Activated naive CD8-positive, alpha-beta T cell treated with anti-CD3 and anti-CD28 coated beads, Interleukin-2, amount 10 ng/mL, durations not matched to agents 7 days and 5 days (primary cell): ENCODE measurements around the gene LAMA3. TPM values are rescaled to one million over a fixed set of nuclear protein-coding genes. Genes with fewer than 3 reads are reported as not detected.
"Not testable (repeated sequence)": the region's sequence is repeated elsewhere in the genome, so short reads cannot be mapped to it uniquely, and the experiment has no call there.

Source experiments
- ATAC-seq: fragments of 150-1000 bp; cut with Tn5 transposase; one replicate; pipeline ENCODE4 v1.10.0; 2021; ENCODE audit warnings: low read depth, moderate library complexity
- POLR2A ChIA-PET: fragments of 350-600 bp; sonication (Branson Sonifier 250); formaldehyde crosslinking; loops from one replicate; lab custom pipeline; 2021; ENCODE audit warnings: antibody characterized with exemption; lab: Charles Lee
- DNase-seq: peaks from one replicate; pipeline ENCODE4 v3.0.0; 2021
- H3K27ac Mint-ChIP-seq: one replicate; pipeline ENCODE4 v1.8.0; 2022; ENCODE audit warnings: mild to moderate bottlenecking, mixed read lengths
- H3K27me3 Mint-ChIP-seq: one replicate; pipeline ENCODE4 v1.8.0; 2022; ENCODE audit warnings: mild to moderate bottlenecking, moderate library complexity, mixed read lengths
- H3K36me3 Mint-ChIP-seq: one replicate; pipeline ENCODE4 v1.8.0; 2021; ENCODE audit warnings: mild to moderate bottlenecking, mixed read lengths
- H3K4me1 Mint-ChIP-seq: one replicate; pipeline ENCODE4 v1.8.0; 2021; ENCODE audit warnings: mixed read lengths
- H3K4me3 Mint-ChIP-seq: one replicate; pipeline ENCODE4 v1.8.0; 2022; ENCODE audit warnings: mild to moderate bottlenecking, moderate library complexity, mixed read lengths
- H3K9me3 Mint-ChIP-seq: one replicate; pipeline ENCODE4 v1.8.0; 2021; ENCODE audit warnings: mixed read lengths
- total RNA-seq, 2 experiments: library from RNA; stranded (reverse); gene quantifications; one replicate each; pipeline ENCODE4 v1.2.3, GENCODE V29; 2021

LAMA3 gene
- total RNA-seq, 2 experiments from 2014 or later: 0.14 to 0.19 TPM

DNA sequence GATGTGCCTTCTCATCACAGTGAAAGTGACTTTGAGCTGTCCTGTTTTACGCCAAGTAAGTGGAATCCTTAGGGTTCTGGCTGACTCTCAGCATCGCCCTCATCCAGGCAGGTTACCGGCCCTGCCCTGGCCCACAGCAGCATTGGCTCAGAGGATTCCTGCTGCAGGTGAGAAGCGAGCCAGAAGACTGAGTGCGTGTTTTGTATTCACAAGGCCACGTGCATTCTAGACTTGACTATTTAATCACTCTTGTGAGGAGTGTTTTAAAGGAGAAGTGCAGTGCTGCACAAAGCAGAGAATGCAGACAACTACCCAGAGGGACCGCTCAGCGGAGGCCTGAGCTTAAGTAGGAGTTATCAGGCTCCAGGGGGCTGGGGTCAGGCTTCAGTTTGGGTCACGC is 48.3 kb downstream of the LAMA3 start:
- peaks cover 40% of the 10 kb centered on the region for H3K27me3 Mint-ChIP-seq
- POLR2A ChIA-PET: no interaction called here
- DNase-seq (no peak), ATAC-seq (no peak)
- no peaks in the 10 kb centered on the region for H3K36me3 Mint-ChIP-seq
- peak overlapping the region; percentile 40 for H3K4me3 Mint-ChIP-seq
- no peak overlapping the region for H3K27ac Mint-ChIP-seq
- H3K9me3 Mint-ChIP-seq: no peaks in the 10 kb centered on the region
- peaks cover 17% of the 10 kb centered on the region for H3K4me1 Mint-ChIP-seq

DNA sequence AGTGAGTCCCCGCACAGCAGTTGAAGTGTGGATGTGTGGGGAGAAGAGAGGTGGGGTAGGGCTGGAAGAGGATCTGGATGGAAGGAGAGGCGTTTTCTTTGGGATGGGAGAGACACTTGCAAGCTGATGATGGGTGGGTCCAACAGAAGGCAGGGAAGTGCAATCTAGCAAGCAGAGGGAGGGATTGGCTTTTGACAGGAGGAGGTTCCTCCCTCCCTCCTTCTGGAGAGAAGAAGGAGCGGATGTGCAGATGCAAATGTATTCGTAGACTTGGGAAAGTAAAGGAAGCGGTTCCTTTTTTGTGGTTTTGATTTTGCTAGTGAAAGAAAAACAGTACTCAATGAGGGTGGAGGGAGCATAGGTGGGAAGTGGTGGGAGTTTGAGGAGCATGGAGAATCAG is 48.9 kb downstream of the LAMA3 start:
- peaks cover 17% of the 10 kb centered on the region for H3K4me1 Mint-ChIP-seq
- peak overlapping the region; percentile 40 for H3K4me3 Mint-ChIP-seq
- no peak for ATAC-seq
- peaks cover 37% of the 10 kb centered on the region for H3K27me3 Mint-ChIP-seq
- H3K27ac Mint-ChIP-seq: no peak overlapping the region
- no peak for DNase-seq
- no peaks in the 10 kb centered on the region for H3K36me3 Mint-ChIP-seq
- H3K9me3 Mint-ChIP-seq: no peaks in the 10 kb centered on the region
- POLR2A ChIA-PET: no interaction called here

DNA sequence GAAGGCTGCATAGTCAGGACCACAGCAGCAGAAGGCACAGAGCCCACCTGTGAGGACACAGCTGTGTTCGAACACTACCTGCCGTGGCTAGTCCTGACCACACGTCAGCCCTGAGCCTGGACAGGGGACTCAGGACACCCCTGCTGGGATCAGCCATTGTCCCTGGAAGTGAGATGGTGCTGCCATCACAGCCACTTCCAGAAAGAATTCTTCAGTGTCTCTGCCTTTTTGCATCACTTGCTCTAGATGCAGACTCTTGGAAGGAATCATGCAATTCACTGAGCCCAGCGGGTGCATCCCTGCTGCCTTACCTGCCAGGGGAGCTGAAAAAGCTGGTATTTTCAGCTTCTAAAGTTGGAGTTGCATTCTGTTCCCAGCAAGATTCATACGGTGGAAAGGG is 49.3 kb downstream of the LAMA3 start:
- no peaks in the 10 kb centered on the region for H3K36me3 Mint-ChIP-seq
- H3K4me3 Mint-ChIP-seq: peak overlapping the region; percentile 40
- POLR2A ChIA-PET: no interaction called here
- no peak for DNase-seq
- peaks cover 40% of the 10 kb centered on the region for H3K27me3 Mint-ChIP-seq
- ATAC-seq: no peak
- no peaks in the 10 kb centered on the region for H3K9me3 Mint-ChIP-seq
- peaks cover 17% of the 10 kb centered on the region for H3K4me1 Mint-ChIP-seq
- H3K27ac Mint-ChIP-seq: no peak overlapping the region

DNA sequence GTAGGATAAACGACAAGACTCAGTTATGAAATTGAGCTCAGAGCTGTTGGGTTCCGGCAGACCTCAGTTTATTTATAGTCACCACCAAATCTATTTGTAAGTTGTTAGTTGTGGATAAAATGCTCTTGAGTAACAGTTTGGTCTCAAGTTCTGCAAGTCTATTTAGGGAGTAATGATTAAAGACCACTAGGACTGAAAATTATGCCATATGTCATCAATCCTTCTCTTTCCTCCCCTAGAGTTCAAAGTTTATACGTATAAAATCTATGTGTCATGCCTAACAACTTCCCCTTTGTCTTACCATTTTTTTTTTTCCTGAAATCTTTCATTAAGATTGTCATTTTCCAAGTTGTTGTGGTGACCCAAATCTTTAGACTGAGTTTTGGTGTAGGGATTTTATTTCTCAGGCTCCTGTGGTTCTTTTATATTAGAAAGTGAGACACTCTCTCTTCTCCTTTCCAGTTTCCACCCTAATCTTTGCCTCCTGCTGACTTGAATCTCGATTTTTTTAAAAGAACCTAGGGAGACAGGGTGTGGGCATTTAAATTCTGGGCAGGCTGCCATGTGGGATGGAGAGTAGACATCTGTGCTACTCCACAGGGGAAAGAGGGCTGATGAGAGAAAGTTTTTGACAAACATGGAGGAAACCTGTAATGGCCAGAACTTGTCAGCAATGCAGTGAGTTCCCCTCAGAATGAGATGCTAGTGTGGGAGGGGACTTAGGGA is 51.0 kb downstream of the LAMA3 start:
- H3K27ac Mint-ChIP-seq: no peak overlapping the region
- H3K36me3 Mint-ChIP-seq: no peaks in the 10 kb centered on the region
- ATAC-seq (no peak), DNase-seq (no peak)
- peaks cover 48% of the 10 kb centered on the region for H3K27me3 Mint-ChIP-seq
- no peak overlapping the region for H3K4me3 Mint-ChIP-seq
- peaks cover 16% of the 10 kb centered on the region for H3K4me1 Mint-ChIP-seq
- POLR2A ChIA-PET: no interaction called here
- H3K9me3 Mint-ChIP-seq: no peaks in the 10 kb centered on the region

DNA sequence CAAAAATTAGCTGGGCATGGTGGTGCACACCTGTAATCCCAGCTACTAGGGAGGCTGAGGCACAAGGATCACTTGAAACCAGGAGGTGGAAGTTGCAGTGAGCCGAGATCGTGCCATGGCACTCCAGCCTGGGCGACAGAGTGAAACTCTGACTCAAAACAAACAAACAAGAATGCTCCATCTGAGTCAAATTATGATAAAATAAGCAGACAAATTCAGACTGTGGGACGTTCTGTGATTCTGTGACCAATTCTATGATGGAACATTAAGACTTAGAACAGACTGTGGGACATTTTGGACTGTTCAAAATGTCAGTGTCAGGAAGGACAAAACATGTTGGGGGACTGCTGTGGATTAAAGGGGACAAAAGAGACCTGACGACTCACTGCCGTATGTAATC is 52.7 kb downstream of the LAMA3 start:
- H3K27ac Mint-ChIP-seq, ATAC-seq, DNase-seq, POLR2A ChIA-PET, H3K36me3 Mint-ChIP-seq, H3K4me3 Mint-ChIP-seq, H3K9me3 Mint-ChIP-seq: not testable (repeated sequence)
- peaks cover 13% of the 10 kb centered on the region for H3K4me1 Mint-ChIP-seq
- peaks cover 52% of the 10 kb centered on the region for H3K27me3 Mint-ChIP-seq

DNA sequence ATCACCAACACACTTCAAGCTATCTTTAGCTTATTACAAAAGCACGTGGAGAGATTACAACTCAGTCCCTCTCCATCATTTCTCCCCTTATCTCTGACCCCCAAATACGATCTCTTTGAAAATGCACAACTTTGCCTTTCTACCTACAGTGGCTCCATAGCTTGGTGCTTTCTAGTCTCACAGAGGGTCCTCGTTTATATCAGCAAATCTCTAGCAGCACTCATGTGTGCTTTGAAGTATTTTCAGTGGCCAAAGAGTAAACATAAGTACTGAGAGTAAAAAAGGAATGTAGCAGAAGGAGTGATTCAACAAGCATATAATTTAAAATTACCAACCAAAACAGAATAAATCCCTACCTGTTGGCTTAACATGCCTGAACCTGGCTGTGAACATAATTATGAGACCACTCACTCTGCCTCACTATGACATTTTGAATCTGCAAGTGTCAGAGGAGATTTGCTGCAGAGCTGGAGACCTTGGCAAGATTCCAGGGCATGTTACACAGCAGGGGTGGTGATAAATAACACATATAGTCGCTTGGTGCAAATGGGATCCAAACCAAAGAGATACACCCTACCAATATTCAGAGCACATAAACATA is 54.6 kb downstream of the LAMA3 start:
- Mint-ChIP-seq H3K36me3 (no peaks in the 10 kb centered on the region), H3K27ac (no peak overlapping the region), H3K9me3 (no peaks in the 10 kb centered on the region), H3K27me3 (peaks cover 45% of the 10 kb centered on the region), H3K4me1 (no peaks in the 10 kb centered on the region), H3K4me3 (no peak overlapping the region)
- no peak for ATAC-seq
- POLR2A ChIA-PET: no interaction called here
- DNase-seq: no peak

DNA sequence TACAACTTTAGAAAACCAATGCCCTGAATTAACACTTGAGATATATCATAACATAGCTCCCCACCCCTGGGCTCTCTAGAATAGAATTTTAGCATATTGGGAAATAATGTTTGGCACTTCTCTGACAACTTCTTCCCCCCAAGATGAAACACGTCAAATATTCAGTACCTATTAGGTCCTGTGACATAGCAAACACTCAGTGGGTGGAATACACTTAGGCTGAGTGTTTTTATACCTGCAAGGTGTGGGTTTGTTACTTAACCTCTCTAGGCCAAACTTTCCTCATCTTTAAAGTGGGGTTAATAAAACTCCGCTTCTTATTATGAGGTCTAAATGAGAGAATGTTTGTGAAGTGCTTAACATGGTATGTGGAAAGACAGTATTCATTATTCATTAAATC is 56.1 kb downstream of the LAMA3 start:
- Mint-ChIP-seq H3K9me3 (no peaks in the 10 kb centered on the region), H3K4me1 (no peaks in the 10 kb centered on the region), H3K27me3 (peaks cover 33% of the 10 kb centered on the region), H3K36me3 (no peaks in the 10 kb centered on the region), H3K4me3 (no peak overlapping the region), H3K27ac (no peak overlapping the region)
- no peak for ATAC-seq
- no peak for DNase-seq
- POLR2A ChIA-PET: no interaction called here

DNA sequence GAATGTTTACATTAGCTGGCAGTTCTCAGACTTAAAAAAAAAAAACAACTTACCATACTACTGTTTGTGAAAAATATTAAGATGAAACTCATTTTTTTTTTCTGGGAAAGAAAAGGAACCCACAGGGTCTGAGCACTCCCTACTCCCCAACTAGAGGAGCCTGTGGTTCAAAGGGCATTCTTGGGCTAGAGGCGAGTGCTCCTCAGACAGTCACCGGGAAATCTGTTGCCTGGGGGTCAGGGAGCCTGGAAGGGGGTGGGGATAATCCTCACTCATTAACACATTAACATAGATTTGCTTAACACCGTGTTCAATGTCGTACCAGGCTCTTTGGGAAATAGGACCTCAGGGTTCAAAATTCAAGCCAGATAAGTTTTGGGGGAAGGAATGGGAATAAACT is 57.6 kb downstream of the LAMA3 start:
- POLR2A ChIA-PET: no interaction called here
- H3K4me1 Mint-ChIP-seq: no peaks in the 10 kb centered on the region
- H3K9me3 Mint-ChIP-seq: no peaks in the 10 kb centered on the region
- no peak overlapping the region for H3K4me3 Mint-ChIP-seq
- no peak overlapping the region for H3K27ac Mint-ChIP-seq
- DNase-seq (no peak), ATAC-seq (no peak)
- H3K27me3 Mint-ChIP-seq: peaks cover 40% of the 10 kb centered on the region
- no peaks in the 10 kb centered on the region for H3K36me3 Mint-ChIP-seq

DNA sequence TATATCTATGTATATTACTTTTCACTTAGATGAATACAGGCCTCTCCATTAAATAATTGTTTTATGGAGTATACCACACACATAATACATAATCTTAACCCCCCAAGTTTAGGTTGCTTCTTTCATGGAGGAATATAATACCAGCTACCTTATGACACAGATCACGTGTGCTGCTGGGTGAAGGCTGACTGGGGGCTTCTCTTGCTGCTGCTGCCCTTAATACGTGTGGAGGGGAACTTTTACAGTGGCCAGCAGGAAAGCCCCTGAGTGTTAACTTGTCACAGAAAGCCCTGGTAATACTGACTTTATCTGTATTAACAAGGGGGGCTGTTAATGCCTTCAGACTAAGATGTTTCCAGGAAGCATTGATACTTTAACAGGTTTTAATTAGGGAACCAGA is 63.1 kb downstream of the LAMA3 start:
- Mint-ChIP-seq H3K27ac (no peak overlapping the region), H3K4me3 (no peak overlapping the region), H3K36me3 (no peaks in the 10 kb centered on the region), H3K9me3 (peaks cover 2% of the 10 kb centered on the region), H3K4me1 (no peaks in the 10 kb centered on the region), H3K27me3 (peaks cover 18% of the 10 kb centered on the region)
- ATAC-seq: no peak
- POLR2A ChIA-PET: no interaction called here
- DNase-seq: no peak

DNA sequence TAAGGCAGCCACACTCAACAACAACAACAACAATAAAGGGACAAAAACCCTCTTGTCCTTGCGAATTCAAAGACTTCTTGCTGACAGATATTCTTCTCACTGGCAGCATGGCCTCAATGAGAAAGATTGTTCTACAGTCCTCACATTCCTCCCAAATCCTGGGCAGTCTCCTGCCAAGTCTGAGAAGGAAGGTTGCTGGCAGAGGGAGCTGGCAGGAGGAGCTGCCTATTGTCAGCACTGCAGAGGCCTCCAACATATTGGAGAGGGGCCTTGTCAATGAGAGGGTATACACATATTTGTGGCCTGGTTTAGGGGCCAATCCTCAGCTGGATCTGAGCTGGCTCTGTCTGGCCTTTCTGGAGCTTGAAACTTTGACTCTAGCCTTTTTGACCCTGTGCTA is 63.5 kb downstream of the LAMA3 start:
- DNase-seq (no peak), ATAC-seq (no peak)
- H3K27me3 Mint-ChIP-seq: peaks cover 18% of the 10 kb centered on the region
- H3K27ac Mint-ChIP-seq: no peak overlapping the region
- no peaks in the 10 kb centered on the region for H3K36me3 Mint-ChIP-seq
- POLR2A ChIA-PET: no interaction called here
- no peaks in the 10 kb centered on the region for H3K4me1 Mint-ChIP-seq
- H3K9me3 Mint-ChIP-seq: peaks cover 2% of the 10 kb centered on the region
- H3K4me3 Mint-ChIP-seq: no peak overlapping the region

DNA sequence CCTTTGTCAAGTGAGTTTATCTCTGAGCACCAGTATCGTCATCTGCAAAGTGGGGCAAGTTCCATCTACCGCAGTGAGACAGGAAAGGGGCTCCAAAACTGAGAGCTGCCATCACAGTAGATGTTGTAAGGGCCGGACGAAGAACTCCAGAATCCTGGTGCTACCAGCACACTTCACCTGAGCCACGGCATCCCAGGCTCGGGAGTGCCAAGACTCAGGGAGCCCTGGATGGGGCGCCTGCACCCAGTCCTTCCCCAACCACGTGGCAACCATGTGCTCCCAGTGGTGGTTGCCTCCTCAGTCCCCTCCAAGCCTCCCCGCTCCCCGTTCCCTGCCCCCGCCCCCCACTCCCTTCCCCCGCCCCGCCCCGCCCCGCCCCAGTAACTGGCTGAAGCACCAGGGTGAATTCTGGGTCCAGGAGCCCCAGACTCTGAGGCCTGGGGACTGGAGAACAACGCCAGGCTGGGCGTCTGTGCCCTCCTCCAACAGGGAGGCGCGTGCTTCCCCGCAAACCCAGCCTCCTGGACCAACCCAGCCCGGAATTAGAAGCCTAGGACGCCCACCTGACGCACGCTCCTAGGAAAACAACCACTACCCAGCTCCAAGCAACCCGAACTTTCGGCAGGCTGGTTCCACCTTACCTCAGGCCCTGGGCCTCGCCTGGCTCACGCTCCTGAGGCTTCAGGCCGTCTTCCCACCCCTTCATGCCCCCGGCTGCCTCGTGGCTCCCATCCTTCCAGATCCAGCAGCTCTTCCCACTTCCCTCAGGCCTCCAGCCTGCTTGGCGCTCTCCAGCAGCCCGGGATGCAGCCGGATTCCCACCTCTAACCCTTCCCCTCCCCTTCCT is 67.6 kb downstream of the LAMA3 start:
- Mint-ChIP-seq H3K27ac (no peak overlapping the region), H3K4me3 (no peak overlapping the region), H3K9me3 (peaks cover 2% of the 10 kb centered on the region), H3K4me1 (no peaks in the 10 kb centered on the region), H3K27me3 (peaks cover 3% of the 10 kb centered on the region), H3K36me3 (no peaks in the 10 kb centered on the region)
- POLR2A ChIA-PET: no interaction called here
- ATAC-seq (no peak), DNase-seq (no peak)

DNA sequence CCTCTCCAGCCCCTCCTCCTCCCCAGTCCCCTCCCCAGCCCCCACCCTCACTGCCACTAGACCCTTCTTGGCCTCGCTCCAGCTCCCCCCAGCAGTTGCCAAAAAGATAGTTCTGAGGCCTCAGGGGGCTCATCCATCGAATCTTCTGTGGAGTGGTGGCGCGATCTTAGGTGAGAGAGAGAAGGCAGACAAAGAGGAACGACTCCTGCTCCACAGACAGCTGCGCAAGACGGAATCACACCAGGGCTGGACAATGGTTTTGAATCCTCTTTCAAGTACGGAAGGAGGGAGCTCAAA is 68.1 kb downstream of the LAMA3 start:
- H3K27me3 Mint-ChIP-seq: no peaks in the 10 kb centered on the region
- H3K4me1 Mint-ChIP-seq: no peaks in the 10 kb centered on the region
- no peak overlapping the region for H3K4me3 Mint-ChIP-seq
- peaks cover 2% of the 10 kb centered on the region for H3K9me3 Mint-ChIP-seq
- ATAC-seq (no peak), DNase-seq (no peak)
- POLR2A ChIA-PET: no interaction called here
- H3K27ac Mint-ChIP-seq: no peak overlapping the region
- no peaks in the 10 kb centered on the region for H3K36me3 Mint-ChIP-seq

DNA sequence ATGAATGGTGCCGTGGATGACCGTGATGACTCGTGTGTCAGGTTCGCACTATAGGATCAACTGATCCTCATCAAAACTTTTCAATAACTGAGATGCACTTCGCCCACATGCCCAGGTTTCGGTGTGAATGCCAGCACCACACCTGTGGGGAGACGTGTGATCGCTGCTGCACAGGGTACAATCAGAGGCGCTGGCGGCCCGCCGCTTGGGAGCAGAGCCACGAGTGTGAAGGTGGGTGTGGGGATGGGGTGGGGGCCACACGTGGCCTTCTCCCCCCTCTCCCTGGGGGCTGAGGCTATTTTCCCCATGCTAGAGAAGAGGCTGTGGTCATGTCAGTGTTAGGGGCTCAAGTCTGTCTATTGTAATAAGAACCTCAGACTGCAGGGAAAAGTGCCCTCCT is 69.0 kb downstream of the LAMA3 start:
- POLR2A ChIA-PET: no interaction called here
- ATAC-seq (no peak), DNase-seq (no peak)
- no peaks in the 10 kb centered on the region for H3K4me1 Mint-ChIP-seq
- peaks cover 2% of the 10 kb centered on the region for H3K27me3 Mint-ChIP-seq
- peaks cover 2% of the 10 kb centered on the region for H3K9me3 Mint-ChIP-seq
- H3K27ac Mint-ChIP-seq: no peak overlapping the region
- no peaks in the 10 kb centered on the region for H3K36me3 Mint-ChIP-seq
- H3K4me3 Mint-ChIP-seq: no peak overlapping the region

DNA sequence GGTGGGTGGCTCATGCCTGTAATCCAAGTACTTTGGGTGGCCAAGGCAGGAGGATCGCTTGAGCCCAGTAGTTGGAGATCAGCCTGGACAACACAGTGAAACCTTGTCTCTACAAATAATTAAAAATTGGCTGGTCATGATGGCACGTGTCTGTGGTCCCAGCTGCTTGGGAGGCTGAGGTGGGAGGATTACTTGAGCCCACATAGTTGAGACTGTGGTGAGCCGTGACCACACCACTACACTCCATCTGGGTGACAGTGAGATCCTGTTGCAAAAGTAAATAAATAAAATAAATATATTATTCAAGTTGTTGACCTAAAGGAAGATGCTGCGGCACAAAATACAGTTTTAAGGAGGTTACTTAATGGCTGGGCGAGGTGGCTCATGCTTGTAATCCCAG is 72.7 kb downstream of the LAMA3 start:
- Mint-ChIP-seq H3K27me3 (peaks cover 8% of the 10 kb centered on the region), H3K27ac (no peak overlapping the region), H3K36me3 (no peaks in the 10 kb centered on the region), H3K9me3 (no peaks in the 10 kb centered on the region), H3K4me1 (no peaks in the 10 kb centered on the region), H3K4me3 (no peak overlapping the region)
- POLR2A ChIA-PET: no interaction called here
- no peak for DNase-seq
- ATAC-seq: no peak
